ENCODE data around the gene ADM2.

GRCh38 chr22:50520826-50521453, 39.6 kb downstream of the ADM2 start:
- TF ChIP-seq ELF4 (IDR thresholded peaks at IDR 0.05) (no peak), SP1 (IDR thresholded peaks at IDR 0.05) (no peak), ARNT (IDR thresholded peaks at IDR 0.05) (no peak), TARDBP (IDR thresholded peaks at IDR 0.05) (no peak), SUZ12 (IDR thresholded peaks at IDR 0.05) (no peak), BHLHE40 (IDR thresholded peaks at IDR 0.05; ENCODE audit: borderline replicate concordance) (no peak), NFRKB (IDR thresholded peaks at IDR 0.05) (no peak), FOXM1 (IDR thresholded peaks at IDR 0.05; ENCODE audit: borderline replicate concordance) (no peak), L3MBTL2 (conservative IDR thresholded peaks at IDR 0.05) (no peak)
- TF ChIP-seq, protein P1, sequence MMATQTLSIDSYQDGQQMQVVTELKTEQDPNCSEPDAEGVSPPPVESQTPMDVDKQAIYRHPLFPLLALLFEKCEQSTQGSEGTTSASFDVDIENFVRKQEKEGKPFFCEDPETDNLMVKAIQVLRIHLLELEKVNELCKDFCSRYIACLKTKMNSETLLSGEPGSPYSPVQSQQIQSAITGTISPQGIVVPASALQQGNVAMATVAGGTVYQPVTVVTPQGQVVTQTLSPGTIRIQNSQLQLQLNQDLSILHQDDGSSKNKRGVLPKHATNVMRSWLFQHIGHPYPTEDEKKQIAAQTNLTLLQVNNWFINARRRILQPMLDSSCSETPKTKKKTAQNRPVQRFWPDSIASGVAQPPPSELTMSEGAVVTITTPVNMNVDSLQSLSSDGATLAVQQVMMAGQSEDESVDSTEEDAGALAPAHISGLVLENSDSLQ (IDR thresholded peaks at IDR 0.05), result no peak

All from HEK293T (cell line).